GM13977 (cell line): ENCODE results near the gene DCX.

Experiments
- DNase-seq: peaks from one replicate; pipeline ENCODE4 v3.0.0; 2012; ENCODE audit warnings: low spot score
- in situ Hi-C: fragments of 300-500 bp; cut with MboI; formaldehyde crosslinking; loops from one replicate; pipeline ENCODE4 v1.12.0; 2022; ENCODE audit warnings: low sequenced_read_pairs, low pct_unique_long_range_greater_than_20kb, mixed read lengths, inconsistent platforms; ENCODE audit not compliant: unreplicated experiment
- TF ChIP-seq, protein P1 (sequence below): IDR thresholded peaks from 2 replicates; pipeline ENCODE4 v1.5.1; 2012; ENCODE audit warnings: mild to moderate bottlenecking, control low read depth; ENCODE audit not compliant: insufficient read depth; ENCODE audit errors: extremely low read depth, missing control alignments

Gene DCX

DNA sequence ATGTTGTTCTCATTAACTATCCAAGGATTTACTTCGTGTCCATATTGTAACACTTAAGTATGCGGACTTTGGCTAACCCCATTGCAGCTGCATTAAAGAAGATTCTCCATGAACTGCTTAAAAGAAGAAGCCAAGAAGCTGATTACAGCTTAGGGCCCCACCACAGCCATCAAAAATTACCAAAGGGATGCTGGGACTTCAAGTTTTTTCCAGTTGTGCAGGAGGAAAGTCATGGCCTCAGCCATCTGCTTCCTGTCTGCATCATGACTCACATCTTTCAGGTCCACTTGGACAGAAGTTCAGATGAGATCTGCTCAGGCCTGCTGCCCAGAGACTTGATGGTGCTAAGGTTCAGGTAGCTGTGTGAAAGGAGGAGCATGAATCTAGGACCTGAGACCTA, 102.9 kb downstream of the DCX start:
- in situ Hi-C loops, result no loop called here
- no peak for DNase-seq
- TF ChIP-seq, protein P1, sequence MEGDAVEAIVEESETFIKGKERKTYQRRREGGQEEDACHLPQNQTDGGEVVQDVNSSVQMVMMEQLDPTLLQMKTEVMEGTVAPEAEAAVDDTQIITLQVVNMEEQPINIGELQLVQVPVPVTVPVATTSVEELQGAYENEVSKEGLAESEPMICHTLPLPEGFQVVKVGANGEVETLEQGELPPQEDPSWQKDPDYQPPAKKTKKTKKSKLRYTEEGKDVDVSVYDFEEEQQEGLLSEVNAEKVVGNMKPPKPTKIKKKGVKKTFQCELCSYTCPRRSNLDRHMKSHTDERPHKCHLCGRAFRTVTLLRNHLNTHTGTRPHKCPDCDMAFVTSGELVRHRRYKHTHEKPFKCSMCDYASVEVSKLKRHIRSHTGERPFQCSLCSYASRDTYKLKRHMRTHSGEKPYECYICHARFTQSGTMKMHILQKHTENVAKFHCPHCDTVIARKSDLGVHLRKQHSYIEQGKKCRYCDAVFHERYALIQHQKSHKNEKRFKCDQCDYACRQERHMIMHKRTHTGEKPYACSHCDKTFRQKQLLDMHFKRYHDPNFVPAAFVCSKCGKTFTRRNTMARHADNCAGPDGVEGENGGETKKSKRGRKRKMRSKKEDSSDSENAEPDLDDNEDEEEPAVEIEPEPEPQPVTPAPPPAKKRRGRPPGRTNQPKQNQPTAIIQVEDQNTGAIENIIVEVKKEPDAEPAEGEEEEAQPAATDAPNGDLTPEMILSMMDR, result no peak

DNA sequence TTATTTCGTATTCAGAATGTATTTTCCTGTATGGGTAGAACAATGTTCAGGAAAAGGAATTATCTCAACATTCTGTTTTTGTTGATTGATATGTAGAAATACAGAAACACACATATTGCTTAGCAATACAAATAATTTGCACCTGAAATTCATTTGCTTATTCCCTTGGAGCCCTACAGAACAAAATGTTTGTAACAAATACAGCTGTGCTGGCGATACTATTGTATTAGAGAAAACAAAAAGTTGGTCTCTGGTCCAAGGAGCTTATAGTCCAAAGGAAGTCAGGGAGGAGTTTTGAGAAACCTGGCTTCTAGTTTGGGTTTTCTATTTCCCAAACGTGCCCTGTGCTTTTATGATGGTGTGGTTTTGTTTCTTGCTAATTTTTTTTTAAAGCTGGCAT, 104.0 kb downstream of the DCX start:
- in situ Hi-C loops, result no loop called here
- TF ChIP-seq, protein P1, result no peak
- DNase-seq, result no peak

DNA sequence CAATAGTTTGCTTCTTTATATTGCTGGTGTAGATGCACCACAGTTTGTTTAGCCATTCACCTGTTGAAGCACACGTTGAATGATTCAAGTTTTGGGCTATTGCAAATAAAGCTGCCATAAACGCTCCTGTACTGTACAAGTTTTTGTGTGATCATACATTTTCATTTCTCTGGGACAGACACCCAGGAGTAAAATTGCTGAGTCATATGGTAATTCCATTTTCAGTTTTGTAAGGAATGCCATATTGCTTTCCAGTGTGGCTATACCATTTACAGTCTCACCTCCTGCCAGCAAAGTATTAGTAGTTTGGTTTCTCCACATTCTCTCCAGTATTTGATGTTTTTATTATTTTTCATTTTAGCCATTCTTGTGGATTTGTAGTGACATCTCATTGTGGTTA, 109.7 kb downstream of the DCX start:
- in situ Hi-C loops, result no loop called here
- DNase-seq, result no peak
- TF ChIP-seq, protein P1, result no peak

DNA sequence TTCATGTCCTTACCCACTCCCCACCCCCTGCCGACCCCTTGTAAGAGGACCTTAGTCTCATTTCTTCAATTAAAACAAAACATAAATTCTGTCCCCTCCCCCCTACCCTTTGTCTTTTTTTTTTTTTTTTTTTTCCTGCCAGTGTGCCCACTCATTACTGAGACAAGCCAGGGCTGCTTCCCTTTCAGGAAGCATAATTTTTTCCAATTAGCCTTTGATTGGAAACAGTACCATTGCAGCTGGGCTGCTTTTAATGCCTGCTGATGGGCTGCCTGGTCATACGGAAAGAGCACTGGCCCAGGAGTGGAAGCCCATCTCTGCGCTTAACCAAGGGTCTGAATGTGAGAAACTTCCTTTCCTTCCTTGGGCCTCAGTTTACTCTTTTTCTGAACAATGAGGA, 123.2 kb downstream of the DCX start:
- DNase-seq, result no peak
- TF ChIP-seq, protein P1, result no peak
- in situ Hi-C loops, result no loop called here

DNA sequence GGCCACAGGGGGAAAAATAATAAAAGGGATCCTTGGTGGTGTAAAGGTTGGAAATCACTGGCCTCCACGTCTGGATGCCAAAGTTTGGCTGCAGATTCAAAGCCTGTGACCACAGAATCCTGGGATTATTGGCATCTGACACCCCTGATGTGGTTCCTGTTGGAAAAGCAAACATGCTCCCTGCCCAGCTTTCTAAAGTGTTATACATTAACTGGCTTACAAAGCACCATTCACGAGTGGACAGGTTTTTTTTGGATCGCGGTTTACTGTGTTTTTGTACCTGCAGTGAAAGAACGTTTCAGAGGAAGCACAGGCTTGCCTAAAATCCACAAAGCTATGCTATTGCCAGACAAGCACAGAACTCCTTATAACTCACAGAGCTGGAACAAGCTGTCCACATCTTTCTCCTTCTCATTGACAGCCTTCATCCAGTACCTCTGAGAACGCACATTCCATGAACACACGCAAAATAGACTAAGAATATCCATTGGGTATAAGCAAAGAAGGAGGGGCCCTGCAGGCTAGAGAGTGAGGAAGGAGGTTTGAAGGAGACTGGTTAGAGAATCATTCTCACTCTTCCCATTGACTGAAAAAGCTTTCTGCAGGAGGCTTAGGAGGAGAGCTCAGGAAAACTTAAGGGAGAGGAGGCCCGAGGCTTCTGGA, 127.2 kb downstream of the DCX start:
- DNase-seq, result no peak
- in situ Hi-C loops, result no loop called here

DNA sequence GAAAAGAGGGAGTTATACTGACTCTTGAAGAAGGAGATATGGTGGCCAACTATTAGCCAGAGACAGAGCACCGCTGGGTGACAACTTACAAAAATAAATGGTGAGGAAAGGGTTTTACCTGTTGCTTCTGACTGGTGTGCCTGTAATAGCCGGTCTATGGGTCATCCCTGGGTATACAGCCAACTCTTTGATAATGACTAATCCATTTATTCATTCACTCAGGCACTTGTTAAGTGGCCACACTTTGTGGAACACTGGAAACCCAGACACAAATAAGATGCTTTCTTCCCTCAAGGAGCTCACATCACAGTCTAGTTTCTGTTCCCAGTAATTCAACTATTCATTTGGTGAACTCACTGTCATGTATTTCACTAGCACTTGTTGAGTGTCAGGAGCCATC, 128.5 kb downstream of the DCX start:
- DNase-seq, result no peak
- in situ Hi-C loops, result no loop called here
- TF ChIP-seq, protein P1, result no peak

More for the DNA sequence above, 127.2 kb downstream of the DCX start:
- TF ChIP-seq, protein P1, result no peak
